Measurements from ENCODE around the gene LPAR5.
A peak's percentile ranks its signal among the peaks of the same experiment; 100 is the strongest.

Gene LPAR5
- total RNA-seq, result 0 to 0.33 (median 0.13) reads per million in 18 experiments

GRCh38 chr12:6635856-6636531 lies at the start of gene LPAR5:
LPAR5 (minus strand) TSS chr12:6635959; CDS start chr12:6621248, 14,711 bp downstream.
- peak; percentile 67 to 77 for DNase-seq

GRCh38 chr12:6684609-6685008 lies 48.9 kb upstream of the LPAR5 start:
- peak; percentile 51 to 60 for DNase-seq

DNA sequence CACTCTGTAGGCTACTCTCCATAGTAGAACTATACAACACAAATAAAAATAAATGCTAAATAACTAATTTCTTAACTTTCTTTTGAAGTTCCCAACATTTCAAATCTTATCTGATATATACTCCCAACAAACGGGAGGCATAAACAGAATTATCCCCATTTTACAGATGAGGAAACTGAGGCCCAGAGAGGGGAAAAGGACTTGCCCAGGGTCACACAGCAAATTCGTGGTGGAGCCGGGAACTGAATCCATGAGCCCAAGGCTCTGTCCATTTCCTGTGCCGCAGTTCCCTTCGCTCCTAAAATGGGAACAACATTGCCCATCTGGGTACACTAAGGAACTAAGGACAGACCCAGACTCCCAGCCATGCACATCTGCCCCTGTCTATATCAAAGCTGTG lies 41.2 kb upstream of the LPAR5 start:
- DNase-seq, result no peak

- DNase-seq, result no peak
Observed at GRCh38 chr12:6672143-6672542, 36.4 kb upstream of the LPAR5 start.

DNA sequence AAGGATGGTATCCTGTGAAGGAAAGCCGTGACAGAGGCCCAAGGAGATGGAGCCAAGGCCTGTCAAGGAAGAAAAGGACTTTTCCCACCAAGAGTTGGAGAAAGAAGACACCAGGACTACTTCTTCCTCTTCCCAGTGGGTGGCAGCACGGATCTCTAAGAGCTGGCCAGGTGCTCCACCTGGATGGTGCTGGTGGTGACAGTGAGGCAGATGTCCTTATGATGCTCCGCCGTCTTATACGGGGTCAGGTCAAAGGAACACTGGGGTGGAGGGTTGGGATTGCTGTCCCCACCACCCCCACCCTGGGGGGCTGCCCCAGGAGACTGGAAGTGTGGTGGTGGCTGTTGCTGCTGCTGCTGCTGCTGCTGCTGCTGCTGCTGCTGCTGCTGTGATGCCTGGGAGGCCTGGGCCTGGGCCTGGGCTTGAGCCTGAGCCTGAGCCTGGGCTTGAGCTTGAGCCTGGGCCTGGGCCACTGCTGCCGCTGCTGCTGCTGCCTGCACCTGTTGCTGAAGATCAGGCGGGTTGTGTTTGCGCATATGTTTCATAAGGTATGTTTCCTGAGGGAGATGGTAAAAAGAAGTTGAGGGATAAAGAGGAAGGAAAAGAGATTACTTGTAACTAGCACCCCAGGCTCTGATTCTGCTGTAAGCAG lies 31.9 kb upstream of the LPAR5 start:
- no peak for DNase-seq

DNA sequence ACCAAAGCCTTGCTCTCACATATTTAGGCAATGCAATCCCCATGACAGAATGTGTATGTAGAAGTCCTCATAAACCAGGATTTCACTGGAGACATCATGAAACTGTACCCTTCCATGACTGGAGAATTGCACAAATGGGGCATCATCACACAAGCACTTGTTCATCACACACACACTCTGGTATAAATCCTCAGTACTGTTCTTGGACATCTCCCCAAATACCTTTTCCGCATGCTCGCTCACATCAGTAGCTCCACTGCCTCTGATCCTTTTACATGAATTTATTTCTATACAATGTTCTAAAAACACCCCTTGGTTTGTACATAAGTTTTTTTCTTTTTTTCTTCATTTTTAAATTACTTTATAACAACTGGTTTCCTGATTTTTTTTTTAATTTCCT lies 30.5 kb upstream of the LPAR5 start:
- no peak for DNase-seq

DNA sequence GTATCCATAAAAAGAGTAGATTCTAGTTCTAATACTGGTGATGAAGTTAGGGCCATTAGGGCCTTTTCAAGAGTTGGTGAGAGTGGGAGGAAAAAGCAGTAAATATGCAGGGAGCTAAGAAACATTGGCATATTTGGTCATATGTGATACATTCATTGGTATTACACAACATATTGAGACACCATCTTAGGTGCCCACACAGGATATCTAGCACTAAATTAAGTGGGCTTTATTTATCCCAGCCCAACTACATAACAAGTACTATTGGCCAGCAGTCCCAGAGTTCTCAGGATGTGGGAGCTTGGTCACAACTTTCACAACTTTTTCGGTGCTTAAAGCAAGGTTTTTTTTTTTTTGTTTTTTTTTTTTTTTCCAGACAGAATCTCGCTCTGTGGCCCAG lies 29.1 kb upstream of the LPAR5 start:
- peak; percentile 63 to 75 for DNase-seq

DNA sequence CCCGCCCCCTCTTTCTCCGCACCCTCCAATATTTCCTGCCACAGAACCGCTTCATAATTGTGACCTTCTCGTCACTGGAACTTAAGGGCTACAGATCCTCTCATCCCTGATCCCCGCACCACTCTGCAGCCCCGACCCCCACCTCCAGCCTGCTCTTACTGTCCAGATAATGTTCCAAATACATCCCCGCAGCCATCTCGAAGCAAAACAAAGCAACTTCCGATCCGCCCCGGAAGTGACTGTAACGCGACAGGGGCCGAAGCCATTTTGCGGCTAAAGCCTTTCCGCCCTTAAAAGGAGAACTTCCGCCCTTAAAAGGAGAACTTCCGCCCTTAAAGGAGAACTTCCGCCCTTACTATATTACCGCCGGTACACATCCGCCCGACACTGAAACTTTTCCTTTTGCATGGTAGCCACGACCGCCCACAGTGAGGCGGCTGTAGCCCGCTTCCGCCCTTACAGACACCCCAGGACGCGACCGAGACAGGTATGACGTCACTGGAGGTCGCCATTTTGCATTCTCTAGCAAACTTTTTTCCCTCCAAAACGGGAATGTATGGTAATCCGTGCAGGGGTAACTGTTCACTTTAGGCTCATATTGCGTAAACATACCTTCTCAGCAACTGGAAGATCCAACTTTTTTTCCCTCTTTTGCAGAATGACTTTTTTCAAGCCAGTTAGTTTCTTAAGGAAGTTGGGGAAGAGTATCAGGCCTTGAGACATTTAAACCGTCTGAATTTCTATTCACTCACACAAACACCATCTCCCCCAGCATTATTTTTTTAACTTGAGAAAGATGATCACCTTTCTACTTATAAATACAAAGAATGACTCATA lies 27.4 kb upstream of the LPAR5 start, which contains the start of gene ING4:
ING4 (minus strand) TSS at position 214 of the 837 bp plus-strand sequence; CDS start at position 196, 18 bp downstream.
- DNase-seq, result peak; percentile 100

- no peak for DNase-seq
Observed at GRCh38 chr12:6662602-6662905, 26.8 kb upstream of the LPAR5 start.

GRCh38 chr12:6653987-6654386 lies 18.2 kb upstream of the LPAR5 start:
- no peak for DNase-seq

DNA sequence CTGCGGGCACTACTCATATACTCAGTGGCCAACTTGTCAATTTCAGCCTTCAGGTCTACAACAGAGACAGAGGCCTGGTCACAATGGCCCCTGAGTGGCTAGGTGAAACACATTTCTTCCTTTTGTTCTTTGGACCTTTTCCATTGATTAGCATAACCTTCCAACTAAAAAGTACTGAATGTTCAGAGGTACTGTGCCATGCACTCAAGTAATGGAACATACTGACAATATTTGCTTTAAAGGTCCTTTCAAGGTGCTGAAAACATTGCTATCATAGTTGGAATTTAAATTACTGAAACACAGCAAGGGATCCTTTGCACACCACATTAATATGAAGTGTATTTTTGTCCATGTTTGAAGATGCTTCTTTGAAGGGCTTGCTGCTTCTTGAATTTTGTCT lies 17.6 kb upstream of the LPAR5 start:
- no peak for DNase-seq

DNA sequence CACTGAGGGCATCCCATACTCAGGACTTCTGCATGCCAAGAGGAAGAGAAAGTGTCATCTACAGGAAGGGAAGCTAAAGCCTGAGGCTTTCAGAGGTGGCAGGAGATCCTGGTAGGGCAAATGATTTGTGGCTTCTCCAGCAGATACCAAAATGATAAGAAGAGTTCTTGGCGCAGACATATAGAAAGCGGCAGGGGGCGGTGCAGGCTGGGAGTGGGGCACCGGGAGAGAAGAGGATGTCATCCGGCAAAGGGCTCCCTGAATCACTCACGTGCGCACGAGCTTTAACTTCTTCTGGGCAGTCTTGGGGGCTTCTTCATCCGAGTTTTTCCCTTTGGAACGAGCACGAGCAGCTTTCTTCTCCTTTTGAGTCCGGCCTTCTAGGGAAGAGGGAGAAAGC lies 16.6 kb upstream of the LPAR5 start:
- no peak for DNase-seq

DNA sequence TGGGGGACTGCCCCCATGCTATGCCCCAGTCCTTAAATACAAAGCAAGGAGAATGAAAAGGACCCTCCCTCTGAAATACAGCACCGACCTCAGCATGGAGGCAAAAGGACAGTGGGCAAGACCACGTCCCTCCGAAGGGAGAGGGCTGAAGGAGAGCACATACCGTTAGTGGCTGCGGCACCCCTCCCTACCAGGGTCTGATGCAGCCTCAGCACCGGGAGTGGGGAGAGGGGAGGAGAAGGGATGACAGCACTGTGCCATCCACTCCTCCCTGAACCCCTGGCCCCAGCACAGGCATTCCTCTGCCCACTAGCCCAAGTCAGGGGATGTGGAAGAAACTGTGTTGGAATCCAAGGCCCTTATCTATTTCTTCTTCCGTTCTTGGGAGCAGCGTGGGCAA lies 15.1 kb upstream of the LPAR5 start:
- DNase-seq, result no peak

DNA sequence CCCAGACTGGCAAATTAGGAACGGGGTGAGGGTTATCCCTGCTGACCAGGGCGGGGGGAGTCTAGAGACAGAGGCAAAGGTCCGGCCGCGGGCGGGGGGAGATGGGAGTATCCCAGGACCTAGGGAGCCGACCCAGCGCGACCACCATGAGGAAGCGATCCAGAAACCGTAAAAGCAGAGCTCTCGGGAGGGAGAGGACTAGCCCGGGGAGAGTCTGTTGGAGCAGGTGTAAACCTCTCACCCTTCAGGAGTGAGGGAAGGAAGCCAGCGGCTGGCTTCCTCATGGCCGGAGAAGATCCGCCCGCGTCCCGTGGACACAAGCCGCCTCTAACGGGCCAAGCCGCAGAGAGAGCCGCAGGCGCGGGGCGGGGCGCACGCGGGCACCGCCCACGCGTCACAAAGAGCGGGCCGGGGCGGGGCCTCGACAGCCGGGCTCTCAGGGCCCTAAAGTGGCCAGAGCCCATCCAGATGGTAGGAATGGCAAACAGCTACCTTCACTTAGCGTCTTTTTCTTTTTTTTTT lies 11.4 kb upstream of the LPAR5 start, which contains the start of gene ACRBP:
ACRBP (minus strand) TSS at position 350 of the 522 bp plus-strand sequence; CDS start at position 284, 66 bp downstream.
- peak; percentile 82 to 83 for DNase-seq

DNA sequence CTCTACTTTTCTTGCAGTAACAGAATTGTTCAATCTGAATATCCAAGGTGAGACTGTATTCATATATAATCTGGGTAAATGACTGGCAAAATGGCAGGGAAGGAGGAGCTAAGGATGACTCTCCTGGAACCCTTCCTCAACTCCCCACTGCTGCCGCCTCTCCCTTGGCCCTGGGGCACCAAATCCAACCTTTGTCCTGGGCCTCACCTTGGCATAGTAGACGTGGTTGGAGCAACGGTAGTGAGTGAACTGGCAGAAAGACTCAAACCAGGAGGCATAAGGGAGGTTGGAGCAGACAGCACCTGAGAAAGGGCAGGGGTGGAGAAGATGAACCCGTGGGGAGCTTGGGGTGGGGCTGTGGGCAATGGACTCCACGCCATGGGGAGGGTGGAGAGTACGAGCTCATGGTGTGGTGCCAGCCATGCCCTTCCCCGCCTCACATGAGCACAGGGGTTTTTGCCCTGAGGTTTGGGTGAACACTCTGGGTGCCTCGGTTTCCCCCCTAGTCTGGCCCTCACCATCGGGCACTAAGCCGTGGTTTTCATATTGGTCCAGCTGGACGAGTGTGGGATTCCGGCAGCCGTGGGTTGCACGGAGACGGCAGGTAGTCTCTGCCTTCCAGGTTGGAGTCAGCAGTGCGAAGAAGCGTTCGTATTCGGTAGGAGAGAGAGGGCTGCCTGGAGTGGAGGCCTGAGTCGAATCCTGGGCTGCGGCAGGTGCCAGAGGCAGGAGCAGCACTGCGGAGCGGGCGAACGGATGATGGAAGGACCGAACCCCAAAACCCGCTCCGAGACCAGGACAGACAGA lies 10.7 kb upstream of the LPAR5 start:
- no peak for DNase-seq

- peak in 1 of 2 donors; percentile 37 for DNase-seq
Observed at GRCh38 chr12:6644903-6645302, 9.1 kb upstream of the LPAR5 start.

- peak; percentile 85 to 92 for DNase-seq
Observed at GRCh38 chr12:6644257-6644596, 8.5 kb upstream of the LPAR5 start.

GRCh38 chr12:6643569-6644256 lies 8.0 kb upstream of the LPAR5 start:
- DNase-seq, result peak; percentile 84 to 90

- DNase-seq, result peak in 1 of 2 donors; percentile 42
Observed at GRCh38 chr12:6641131-6641530, 5.4 kb upstream of the LPAR5 start.

- no peak for DNase-seq
Observed at GRCh38 chr12:6640497-6640896, 4.7 kb upstream of the LPAR5 start.

DNA sequence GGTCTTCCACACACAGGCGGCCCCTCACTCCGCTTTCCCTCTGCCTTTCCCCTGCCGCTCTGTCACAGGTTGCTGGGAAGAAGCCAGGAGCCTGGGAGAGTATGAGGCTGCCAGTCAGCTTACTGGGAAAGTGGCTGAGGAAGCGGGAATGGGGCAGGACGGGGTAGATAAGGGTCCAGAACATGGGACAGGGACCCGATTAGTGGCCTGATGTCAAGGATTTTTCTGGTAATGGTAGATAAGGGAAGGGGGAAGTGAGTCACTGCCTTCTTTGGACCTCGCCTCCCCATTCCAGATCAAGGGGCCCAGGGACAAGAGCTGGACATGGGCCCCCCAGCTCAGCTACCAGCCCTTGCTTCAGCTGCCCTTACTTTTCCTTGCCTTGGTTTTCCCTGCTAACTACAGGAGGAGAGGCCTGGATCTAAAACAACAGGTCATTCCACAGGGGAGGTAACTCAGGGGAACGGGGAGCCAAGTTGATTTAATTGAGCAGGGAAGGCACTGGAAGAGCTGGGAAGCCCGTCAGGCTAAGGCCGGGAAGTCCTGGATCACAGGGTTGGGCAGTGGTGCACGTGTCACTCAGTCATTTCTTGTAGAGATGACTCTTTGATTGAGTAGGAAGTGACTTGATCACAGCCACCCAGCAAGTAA lies 3.5 kb upstream of the LPAR5 start:
- DNase-seq, result peak in 1 of 2 donors; percentile 58

All from inflammatory macrophage (primary cell).